Measurements from ENCODE around the gene ZNF516. TPM values are rescaled to one million over a fixed set of nuclear protein-coding genes. Genes with fewer than 3 reads are reported as not detected.

ZNF516 gene
- total and polyA plus RNA-seq, 10 of the 15 experiments (the other 5 are each of a cell fraction or from before 2014, with no cell fraction given) = 2.0 to 32.0 (median 8.3) TPM

DNA sequence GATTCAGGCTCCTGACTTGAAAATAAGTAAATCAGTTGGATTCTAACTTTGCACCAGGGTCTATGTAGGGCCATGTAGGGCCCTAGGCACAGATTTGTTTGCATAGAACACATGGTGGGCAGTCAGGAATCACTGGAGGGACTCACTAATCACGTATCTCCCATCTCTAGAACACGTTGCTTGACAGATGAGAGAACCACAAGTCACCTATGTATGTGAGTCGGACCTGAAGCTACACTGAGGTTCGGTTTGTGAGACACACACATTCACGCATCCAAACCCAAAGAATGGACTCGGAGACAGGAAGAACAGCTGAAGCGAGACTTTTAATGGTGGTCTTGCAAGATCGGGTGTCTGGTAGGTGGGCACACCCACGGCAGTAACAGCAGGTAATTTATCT lies 157.0 kb downstream of the ZNF516 start (continued):
- no peak for TF ChIP-seq GABPA (IDR thresholded peaks at IDR 0.05; ENCODE audit: low read depth)
- TF ChIP-seq, protein P1, sequence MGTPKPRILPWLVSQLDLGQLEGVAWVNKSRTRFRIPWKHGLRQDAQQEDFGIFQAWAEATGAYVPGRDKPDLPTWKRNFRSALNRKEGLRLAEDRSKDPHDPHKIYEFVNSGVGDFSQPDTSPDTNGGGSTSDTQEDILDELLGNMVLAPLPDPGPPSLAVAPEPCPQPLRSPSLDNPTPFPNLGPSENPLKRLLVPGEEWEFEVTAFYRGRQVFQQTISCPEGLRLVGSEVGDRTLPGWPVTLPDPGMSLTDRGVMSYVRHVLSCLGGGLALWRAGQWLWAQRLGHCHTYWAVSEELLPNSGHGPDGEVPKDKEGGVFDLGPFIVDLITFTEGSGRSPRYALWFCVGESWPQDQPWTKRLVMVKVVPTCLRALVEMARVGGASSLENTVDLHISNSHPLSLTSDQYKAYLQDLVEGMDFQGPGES (IDR thresholded peaks at IDR 0.05) = no peak
- TF ChIP-seq, protein P2, sequence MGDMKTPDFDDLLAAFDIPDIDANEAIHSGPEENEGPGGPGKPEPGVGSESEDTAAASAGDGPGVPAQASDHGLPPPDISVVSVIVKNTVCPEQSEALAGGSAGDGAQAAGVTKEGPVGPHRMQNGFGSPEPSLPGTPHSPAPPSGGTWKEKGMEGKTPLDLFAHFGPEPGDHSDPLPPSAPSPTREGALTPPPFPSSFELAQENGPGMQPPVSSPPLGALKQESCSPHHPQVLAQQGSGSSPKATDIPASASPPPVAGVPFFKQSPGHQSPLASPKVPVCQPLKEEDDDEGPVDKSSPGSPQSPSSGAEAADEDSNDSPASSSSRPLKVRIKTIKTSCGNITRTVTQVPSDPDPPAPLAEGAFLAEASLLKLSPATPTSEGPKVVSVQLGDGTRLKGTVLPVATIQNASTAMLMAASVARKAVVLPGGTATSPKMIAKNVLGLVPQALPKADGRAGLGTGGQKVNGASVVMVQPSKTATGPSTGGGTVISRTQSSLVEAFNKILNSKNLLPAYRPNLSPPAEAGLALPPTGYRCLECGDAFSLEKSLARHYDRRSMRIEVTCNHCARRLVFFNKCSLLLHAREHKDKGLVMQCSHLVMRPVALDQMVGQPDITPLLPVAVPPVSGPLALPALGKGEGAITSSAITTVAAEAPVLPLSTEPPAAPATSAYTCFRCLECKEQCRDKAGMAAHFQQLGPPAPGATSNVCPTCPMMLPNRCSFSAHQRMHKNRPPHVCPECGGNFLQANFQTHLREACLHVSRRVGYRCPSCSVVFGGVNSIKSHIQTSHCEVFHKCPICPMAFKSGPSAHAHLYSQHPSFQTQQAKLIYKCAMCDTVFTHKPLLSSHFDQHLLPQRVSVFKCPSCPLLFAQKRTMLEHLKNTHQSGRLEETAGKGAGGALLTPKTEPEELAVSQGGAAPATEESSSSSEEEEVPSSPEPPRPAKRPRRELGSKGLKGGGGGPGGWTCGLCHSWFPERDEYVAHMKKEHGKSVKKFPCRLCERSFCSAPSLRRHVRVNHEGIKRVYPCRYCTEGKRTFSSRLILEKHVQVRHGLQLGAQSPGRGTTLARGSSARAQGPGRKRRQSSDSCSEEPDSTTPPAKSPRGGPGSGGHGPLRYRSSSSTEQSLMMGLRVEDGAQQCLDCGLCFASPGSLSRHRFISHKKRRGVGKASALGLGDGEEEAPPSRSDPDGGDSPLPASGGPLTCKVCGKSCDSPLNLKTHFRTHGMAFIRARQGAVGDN (IDR thresholded peaks at IDR 0.05) = no peak

DNA sequence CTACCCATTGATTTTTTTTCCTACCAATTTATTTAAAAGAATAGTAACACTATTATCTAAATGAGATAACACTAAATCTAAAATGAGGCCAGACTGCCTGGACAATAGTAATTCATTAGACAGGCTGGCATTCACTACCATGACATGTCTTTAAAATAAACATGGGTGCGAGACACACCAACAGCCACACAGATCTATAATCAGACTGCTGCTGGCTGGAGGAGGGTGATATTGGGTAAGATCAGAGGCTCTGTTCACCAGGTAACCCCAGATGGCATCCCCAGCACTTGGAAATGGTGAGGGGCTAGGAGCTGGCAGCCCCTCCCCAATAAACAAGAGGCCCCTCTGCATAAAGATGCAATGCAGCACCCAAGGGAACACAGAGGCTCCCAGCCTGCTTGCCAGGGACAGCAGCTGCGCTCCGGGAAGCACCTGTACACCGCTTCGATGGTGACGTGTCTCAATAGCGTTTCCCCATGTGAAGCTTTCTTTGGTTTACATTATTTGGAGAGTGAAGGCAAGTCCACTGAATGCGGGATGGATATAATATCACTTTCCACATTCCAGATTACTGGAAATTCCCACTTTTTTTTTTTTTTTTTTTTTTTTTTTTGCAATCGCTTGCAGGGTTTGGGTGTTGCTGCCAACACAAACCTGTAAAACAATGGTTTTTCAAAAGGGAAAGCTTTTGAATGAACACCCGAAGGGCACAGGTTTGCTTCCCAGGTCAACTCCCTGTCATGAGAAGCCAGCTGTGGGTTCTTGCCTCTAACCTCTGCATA lies 159.0 kb downstream of the ZNF516 start:
- POLR2A ChIA-PET = no interaction called here
- no TSS peak for BruUV-seq (replicated peaks)
- no peak for DNase-seq (ENCODE audit: low read depth, low spot score)
- RAD21 ChIA-PET (ENCODE audit: unreplicated experiment) = no interaction called here
- Histone ChIP-seq H3K79me2 (ENCODE audit: control insufficient read depth, insufficient read depth, low read length) (no peaks in the 10 kb centered on the region), H3K4me3 (no peak overlapping the region), H3K27me3 (replicated peaks in 1 of 2; ENCODE audit: control insufficient read depth in 2 of 2, insufficient read depth in 2 of 2, low read length in 1 of 2) (no peaks in the 10 kb centered on the region), H3K4me1 (ENCODE audit: control insufficient read depth, insufficient read depth, low read length) (no peaks in the 10 kb centered on the region), H3K9ac (ENCODE audit: control insufficient read depth, insufficient read depth, low read length) (no peak overlapping the region), H3K4me2 (ENCODE audit: control insufficient read depth, insufficient read depth) (no peak overlapping the region), H3K27ac (ENCODE audit: control insufficient read depth, insufficient read depth) (no peak overlapping the region), H3K9me3 (replicated peaks; ENCODE audit: control insufficient read depth, insufficient read depth, low read length) (no peaks in the 10 kb centered on the region; the same call in 2 of the 3 replicates), H3K36me3 (ENCODE audit: control insufficient read depth in 2 of 2, insufficient read depth in 2 of 2, low read length in 1 of 2) (no peaks in the 10 kb centered on the region), H2AFZ (ENCODE audit: control insufficient read depth, low read depth, low read length) (no peak overlapping the region), H4K20me1 (ENCODE audit: control insufficient read depth, insufficient read depth) (no peaks in the 10 kb centered on the region)
- in situ Hi-C loops (cut with MboI) (no loop called here), intact Hi-C loops (cut with micrococcal nuclease; ENCODE audit: unreplicated experiment) (no loop called here)
- no peak for FAIRE-seq
- SMC1A ChIA-PET (ENCODE audit: uncharacterized antibody, unreplicated experiment) = no interaction called here
- no peak for ATAC-seq
- CTCF ChIA-PET = interaction anchor here (1.2 kb wide), 1 partner anchor 14 kb away, joined by 4 read pairs; no protein-coding TSS in a partner anchor
- 62% methylated on average over 9 of the region's 10 CpGs for WGBS (ENCODE audit: insufficient coverage, insufficient replicate concordance, low lambda C conversion rate, missing lambda C conversion rate)
- no peak for TF ChIP-seq DPF2 (IDR thresholded peaks at IDR 0.05)
- TF ChIP-seq STAT1 (conservative IDR thresholded peaks at IDR 0.05) = no peak
- TF ChIP-seq, protein P3, sequence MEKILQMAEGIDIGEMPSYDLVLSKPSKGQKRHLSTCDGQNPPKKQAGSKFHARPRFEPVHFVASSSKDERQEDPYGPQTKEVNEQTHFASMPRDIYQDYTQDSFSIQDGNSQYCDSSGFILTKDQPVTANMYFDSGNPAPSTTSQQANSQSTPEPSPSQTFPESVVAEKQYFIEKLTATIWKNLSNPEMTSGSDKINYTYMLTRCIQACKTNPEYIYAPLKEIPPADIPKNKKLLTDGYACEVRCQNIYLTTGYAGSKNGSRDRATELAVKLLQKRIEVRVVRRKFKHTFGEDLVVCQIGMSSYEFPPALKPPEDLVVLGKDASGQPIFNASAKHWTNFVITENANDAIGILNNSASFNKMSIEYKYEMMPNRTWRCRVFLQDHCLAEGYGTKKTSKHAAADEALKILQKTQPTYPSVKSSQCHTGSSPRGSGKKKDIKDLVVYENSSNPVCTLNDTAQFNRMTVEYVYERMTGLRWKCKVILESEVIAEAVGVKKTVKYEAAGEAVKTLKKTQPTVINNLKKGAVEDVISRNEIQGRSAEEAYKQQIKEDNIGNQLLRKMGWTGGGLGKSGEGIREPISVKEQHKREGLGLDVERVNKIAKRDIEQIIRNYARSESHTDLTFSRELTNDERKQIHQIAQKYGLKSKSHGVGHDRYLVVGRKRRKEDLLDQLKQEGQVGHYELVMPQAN (conservative IDR thresholded peaks at IDR 0.05) = no peak
- no peak for TF ChIP-seq JUNB (IDR thresholded peaks at IDR 0.05)
- TF ChIP-seq NRF1 (conservative IDR thresholded peaks at IDR 0.05; ENCODE audit: low read depth, low read length) = no peak
- no peak for TF ChIP-seq BRCA1 (IDR thresholded peaks at IDR 0.05; ENCODE audit: low read depth, low read length)
- TF ChIP-seq, protein P4, sequence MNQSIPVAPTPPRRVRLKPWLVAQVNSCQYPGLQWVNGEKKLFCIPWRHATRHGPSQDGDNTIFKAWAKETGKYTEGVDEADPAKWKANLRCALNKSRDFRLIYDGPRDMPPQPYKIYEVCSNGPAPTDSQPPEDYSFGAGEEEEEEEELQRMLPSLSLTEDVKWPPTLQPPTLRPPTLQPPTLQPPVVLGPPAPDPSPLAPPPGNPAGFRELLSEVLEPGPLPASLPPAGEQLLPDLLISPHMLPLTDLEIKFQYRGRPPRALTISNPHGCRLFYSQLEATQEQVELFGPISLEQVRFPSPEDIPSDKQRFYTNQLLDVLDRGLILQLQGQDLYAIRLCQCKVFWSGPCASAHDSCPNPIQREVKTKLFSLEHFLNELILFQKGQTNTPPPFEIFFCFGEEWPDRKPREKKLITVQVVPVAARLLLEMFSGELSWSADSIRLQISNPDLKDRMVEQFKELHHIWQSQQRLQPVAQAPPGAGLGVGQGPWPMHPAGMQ (IDR thresholded peaks at IDR 0.05; ENCODE audit: borderline replicate concordance) = no peak
- TF ChIP-seq PAX5 (IDR thresholded peaks at IDR 0.05; ENCODE audit: borderline replicate concordance, low read depth, low read length) = no peak

All from GM12878 (cell line).